ENCODE data around the gene RAB11FIP4.

- peak; percentile 59 for TF ChIP-seq CTCF (conservative IDR thresholded peaks at IDR 0.05; ENCODE audit: low read length)
- TF ChIP-seq EZH2phosphoT487 (IDR thresholded peaks at IDR 0.05; ENCODE audit: borderline replicate concordance) = no peak
These were observed 117.0 kb downstream of the RAB11FIP4 start for GRCh38 chr17:31508288-31509094.
